Hepatocyte (in vitro differentiated cells): ENCODE data around the gene SERINC4. TPM values are rescaled to one million over a fixed set of nuclear protein-coding genes. Genes with fewer than 3 reads are reported as not detected.

Source experiments
- DNase-seq: peaks from one replicate; pipeline ENCODE4 v3.0.0-alpha.2; 2016; ENCODE audit warnings: low spot score
- H2AFZ ChIP-seq: fragments of 200-600 bp; sonication (generic); 2 replicates; pipeline ENCODE4 v1.6.0; 2016; ENCODE audit warnings: antibody characterized with exemption, mild to moderate bottlenecking
- H3K27ac ChIP-seq: fragments of 200-600 bp; sonication (generic); 2 replicates; pipeline ENCODE4 v1.5.1; 2016; ENCODE audit warnings: mild to moderate bottlenecking
- H3K27me3 ChIP-seq: fragments of 200-600 bp; sonication (generic); 2 replicates; pipeline ENCODE4 v1.6.1; 2016
- H3K36me3 ChIP-seq: fragments of 200-600 bp; sonication (generic); replicated peaks from 2 replicates; pipeline ENCODE4 v1.5.1; 2016; ENCODE audit warnings: low read depth; ENCODE audit not compliant: insufficient read depth
- H3K4me1 ChIP-seq: fragments of 200-600 bp; sonication (generic); 2 replicates; pipeline ENCODE4 v1.5.1; 2016; ENCODE audit warnings: mild to moderate bottlenecking, moderate library complexity; ENCODE audit not compliant: insufficient read depth
- H3K4me2 ChIP-seq: fragments of 200-600 bp; sonication (generic); 2 replicates; pipeline ENCODE4 v1.6.0; 2016
- H3K4me3 ChIP-seq: fragments of 200-600 bp; sonication (generic); 2 replicates; pipeline ENCODE4 v1.5.1; 2016; ENCODE audit warnings: mild to moderate bottlenecking
- H3K79me2 ChIP-seq: fragments of 200-600 bp; sonication (generic); 2 replicates; pipeline ENCODE4 v1.6.0; 2017; ENCODE audit warnings: mild to moderate bottlenecking
- H3K9me2 ChIP-seq: fragments of 200-600 bp; sonication (generic); replicated peaks from 2 replicates; pipeline ENCODE4 v1.6.0; 2017; ENCODE audit warnings: mild to moderate bottlenecking; ENCODE audit not compliant: insufficient read depth
- H3K9me3 ChIP-seq: fragments of 200-600 bp; sonication (generic); 2 replicates; pipeline ENCODE4 v1.5.1; 2016; ENCODE audit warnings: low read depth, mild to moderate bottlenecking
- H4K20me1 ChIP-seq: fragments of 200-600 bp; sonication (generic); 2 replicates; pipeline ENCODE4 v1.6.0; 2016; ENCODE audit warnings: mild to moderate bottlenecking; ENCODE audit not compliant: insufficient read depth, poor library complexity, severe bottlenecking
- CTCF ChIP-seq: fragments of 200-600 bp; sonication (generic); IDR thresholded peaks from 2 replicates; pipeline ENCODE4 v1.5.1; 2016; ENCODE audit warnings: antibody characterized with exemption, mild to moderate bottlenecking; ENCODE audit not compliant: poor library complexity
- EZH2 ChIP-seq: fragments of 200-600 bp; sonication (generic); IDR thresholded peaks from 2 replicates; pipeline ENCODE4 v1.6.1; 2016; ENCODE audit warnings: antibody characterized with exemption, mild to moderate bottlenecking, borderline replicate concordance
- EZH2phosphoT487 ChIP-seq: fragments of 200-600 bp; sonication (generic); IDR thresholded peaks from one replicate; pipeline ENCODE4 v1.6.1; 2018; ENCODE audit warnings: antibody characterized with exemption, mild to moderate bottlenecking, low read depth, moderate library complexity; ENCODE audit not compliant: unreplicated experiment, severe bottlenecking
- WGBS: methylation state at CpG from one replicate; pipeline ENCODE4 v1.1.6; 2016; ENCODE audit warnings: low lambda C conversion rate; ENCODE audit errors: missing lambda C conversion rate; 5-methylcytosine and 5-hydroxymethylcytosine counted together
- polyA plus RNA-seq: library from polyadenylated mRNA; unstranded; fragments of >200 nt; fragmentation: Nextera tagmentation; extraction: Ambion mirVana; gene quantifications from 2 replicates; pipeline ENCODE4 v1.2.1, GENCODE V29; 2016
- total RNA-seq: library from RNA; depleted of rRNA; stranded (reverse); fragments of >200 nt; gene quantifications from 2 replicates; pipeline ENCODE4 v1.2.3, GENCODE V29; 2014

The SERINC4 gene
- total and polyA plus RNA-seq, 2 experiments from 2014 or later: 0.10 TPM; not detected in 1

DNA sequence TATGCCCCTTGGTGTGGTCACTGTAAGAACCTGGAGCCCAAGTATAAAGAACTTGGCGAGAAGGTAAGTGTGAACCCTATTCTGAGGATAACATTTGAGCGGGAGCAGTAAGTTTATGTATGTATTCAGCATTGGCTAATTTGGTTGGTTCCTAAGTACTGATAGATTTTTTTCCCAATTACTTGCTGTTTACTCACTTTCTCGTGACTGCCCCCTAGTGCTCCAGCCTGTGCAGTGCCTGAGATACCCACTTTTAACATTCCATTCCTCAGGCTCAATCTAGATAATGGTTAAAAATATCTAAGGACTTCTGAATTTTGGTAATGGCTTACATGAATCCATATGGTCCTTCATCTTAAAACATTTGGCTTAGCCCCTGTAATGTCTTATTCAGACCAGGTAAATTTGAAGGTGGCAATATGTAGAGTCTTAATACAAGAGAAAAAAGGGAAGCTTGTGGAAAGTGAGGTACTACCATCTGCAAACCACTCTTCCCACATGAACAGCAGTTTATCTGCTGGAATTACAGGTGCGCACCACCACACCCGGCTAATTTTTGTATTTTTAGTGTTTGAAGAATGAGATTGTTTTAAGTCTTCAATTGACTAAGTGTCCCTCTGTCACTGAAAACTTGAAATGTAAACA, 30.3 kb downstream of the SERINC4 start:
- no peak overlapping the region for H3K27ac ChIP-seq
- H3K79me2 ChIP-seq: peaks cover 6% of the 10 kb centered on the region
- H3K4me1 ChIP-seq: no peaks in the 10 kb centered on the region
- no peaks in the 10 kb centered on the region for H4K20me1 ChIP-seq
- H3K27me3 ChIP-seq: no peaks in the 10 kb centered on the region
- peak; percentile 69 for DNase-seq
- no peaks in the 10 kb centered on the region for H3K9me2 ChIP-seq
- H2AFZ ChIP-seq: no peak overlapping the region
- no peak overlapping the region for H3K4me2 ChIP-seq
- H3K36me3 ChIP-seq: no peaks in the 10 kb centered on the region
- no peak for TF ChIP-seq EZH2
- TF ChIP-seq CTCF: peak; percentile 71
- WGBS: 70% methylated on average over 5 of the region's 5 CpGs
- no peak overlapping the region for H3K4me3 ChIP-seq
- no peaks in the 10 kb centered on the region for H3K9me3 ChIP-seq

DNA sequence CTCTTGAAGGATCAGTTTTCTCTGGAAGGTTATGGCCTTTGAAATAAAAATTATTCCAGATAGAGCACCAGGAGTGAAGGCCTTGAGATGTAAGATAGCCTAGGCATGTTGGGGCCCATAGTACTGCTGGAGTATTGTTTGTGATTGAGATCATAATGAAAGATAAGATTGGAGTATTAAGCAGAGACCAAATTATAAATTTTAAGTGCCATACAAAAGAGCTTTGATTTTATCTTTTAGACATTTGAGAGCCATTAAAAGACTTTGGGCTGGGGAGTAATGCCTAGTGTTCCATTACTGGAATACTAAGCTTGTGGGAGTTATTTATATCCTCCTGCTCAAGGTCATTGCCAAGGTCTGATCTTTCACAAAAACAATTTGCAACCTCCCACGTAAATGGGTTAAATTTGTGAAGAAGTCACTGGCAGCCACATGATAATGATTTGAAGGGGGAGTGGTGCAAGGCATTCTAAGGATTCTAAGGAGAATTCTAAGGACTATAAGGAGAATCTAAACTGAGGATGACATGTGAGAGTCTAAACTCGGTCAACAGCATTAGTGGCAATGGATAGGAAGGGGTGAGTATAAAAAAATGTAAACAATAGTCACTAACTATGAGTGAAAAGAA, 36.1 kb downstream of the SERINC4 start:
- Histone ChIP-seq H3K27me3 (no peaks in the 10 kb centered on the region), H3K27ac (no peak overlapping the region), H2AFZ (no peak overlapping the region), H3K79me2 (peaks cover 17% of the 10 kb centered on the region), H4K20me1 (peaks cover 24% of the 10 kb centered on the region), H3K4me3 (no peak overlapping the region), H3K4me1 (no peaks in the 10 kb centered on the region), H3K4me2 (no peak overlapping the region), H3K9me3 (no peaks in the 10 kb centered on the region), H3K36me3 (no peaks in the 10 kb centered on the region), H3K9me2 (no peaks in the 10 kb centered on the region)
- DNase-seq: no peak
- 92% methylated on average over 2 of the region's 2 CpGs for WGBS
- TF ChIP-seq CTCF (no peak), EZH2 (no peak), EZH2phosphoT487 (no peak)

DNA sequence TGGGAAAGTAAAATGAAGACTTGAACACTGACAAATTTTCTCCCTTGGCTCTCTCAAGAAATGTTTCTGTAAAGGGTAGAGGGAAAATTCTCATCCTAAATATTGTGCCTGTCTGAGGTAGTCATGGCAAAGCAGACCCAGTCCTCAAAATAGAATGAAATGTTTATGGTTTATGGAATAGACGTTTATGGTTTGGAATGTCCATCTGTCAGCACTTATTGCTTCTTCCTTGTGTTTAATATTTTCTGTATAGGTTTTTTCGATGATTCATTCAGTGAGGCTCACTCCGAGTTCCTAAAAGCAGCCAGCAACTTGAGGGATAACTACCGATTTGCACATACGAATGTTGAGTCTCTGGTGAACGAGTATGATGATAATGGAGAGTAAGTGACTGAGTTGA, 37.2 kb downstream of the SERINC4 start:
- Histone ChIP-seq H3K9me2 (no peaks in the 10 kb centered on the region), H3K36me3 (no peaks in the 10 kb centered on the region), H3K79me2 (peaks cover 26% of the 10 kb centered on the region), H3K27ac (no peak overlapping the region), H3K4me1 (no peaks in the 10 kb centered on the region), H3K27me3 (no peaks in the 10 kb centered on the region), H4K20me1 (peaks cover 28% of the 10 kb centered on the region), H3K4me3 (no peak overlapping the region), H2AFZ (no peak overlapping the region), H3K9me3 (no peaks in the 10 kb centered on the region), H3K4me2 (no peak overlapping the region)
- no peak for DNase-seq
- 89% methylated on average over 6 of the region's 6 CpGs for WGBS
- TF ChIP-seq EZH2 (no peak), EZH2phosphoT487 (no peak), CTCF (no peak)
